Left lung (tissue), 10 donors: ENCODE data around the gene COL1A1. TPM values are rescaled to one million over a fixed set of nuclear protein-coding genes. Genes with fewer than 3 reads are reported as not detected.

Experiments used
- ATAC-seq: fragments of 200-7000 bp; cut with Tn5 transposase; one replicate; pipeline ENCODE4 v1.9.1; 2020; ENCODE audit warnings: moderate library complexity
- DNase-seq, 4 donors: peaks; one replicate each; pipeline ENCODE4 v3.0.0-alpha.2; 2013 to 2020
- H3K27ac ChIP-seq, 2 donors: fragments of 200-600 bp; sonication (generic) in 1 of 2; one replicate each; pipeline versions ENCODE4 v1.5.0 to v1.8.0; 2020 to 2021
- H3K27me3 ChIP-seq, 2 donors: fragments of 200-600 bp; sonication (generic) in 1 of 2; one replicate each; pipeline versions ENCODE4 v1.5.0 to v1.8.0; 2020 to 2021
- H3K36me3 ChIP-seq, 2 donors: fragments of 200-600 bp; sonication (generic) in 1 of 2; one replicate each; pipeline versions ENCODE4 v1.5.0 to v1.8.0; 2020 to 2021
- H3K4me1 ChIP-seq, 2 donors: fragments of 200-600 bp; one replicate each; pipeline ENCODE4 v1.8.0; 2021
- H3K4me3 ChIP-seq, 2 donors: fragments of 200-600 bp; sonication (generic) in 1 of 2; one replicate each; pipeline versions ENCODE4 v1.5.0 to v1.8.0; 2020 to 2021; ENCODE audit warnings: mild to moderate bottlenecking in 1 of 2
- H3K9me3 ChIP-seq, 2 donors: fragments of 200-600 bp; sonication (generic) in 1 of 2; one replicate each; pipeline versions ENCODE4 v1.5.0 to v1.8.0; 2020 to 2021
- CTCF ChIP-seq, 2 donors: fragments of 200-600 bp; sonication (generic) in 1 of 2; IDR thresholded peaks; one replicate each; pipeline versions ENCODE4 v1.5.0 to v1.8.0; 2021; ENCODE audit warnings: antibody characterized with exemption in 2 of 2
- intact Hi-C, 2 donors: fragments of 100-400 bp; cut with DNase I; formaldehyde crosslinking; loops; one replicate each; pipeline versions ENCODE4 v1.11.2 to v1.14.2; 2022
- polyA plus RNA-seq, 6 donors: library from polyadenylated mRNA; unstranded; fragments of 120-200 nt; gene quantifications; one replicate each; pipeline ENCODE4 v1.2.1, GENCODE V29; 2013; ENCODE audit not compliant: insufficient read length in 6 of 6
- total RNA-seq, 2 donors: library from RNA; stranded (reverse); fragmentation: NEBNext Ultra II Directional; extraction: Animal tissue kit (Norgen Biotek cat#: 25700); gene quantifications; one replicate each; pipeline ENCODE4 v1.2.1, GENCODE V29; 2021
- donor health status: DM: no; HTN: yes; CAD: no.
- donor health status: DM: no; HTN: no; CAD: no.

Gene COL1A1
- total and polyA plus RNA-seq, 8 donors: 421 to 4,830 (median 675) TPM

- intact Hi-C loops: no loop called here
- Histone ChIP-seq H3K36me3 (no peaks in the 10 kb centered on the region), H3K4me3 (no peak overlapping the region), H3K27ac (no peak overlapping the region), H3K4me1 (no peaks in the 10 kb centered on the region), H3K9me3 (no peaks in the 10 kb centered on the region), H3K27me3 (peaks cover 0 to 18% of the 10 kb centered on the region in 2 donors)
- ATAC-seq (no peak), DNase-seq (no peak)
- no peak for TF ChIP-seq CTCF (IDR thresholded peaks at IDR 0.05)
Measured at GRCh38 chr17:50240851-50241250, 39.4 kb upstream of the COL1A1 start.

GRCh38 chr17:50239937-50240336 is 38.5 kb upstream of the COL1A1 start:
- H3K9me3 ChIP-seq: no peaks in the 10 kb centered on the region
- intact Hi-C loops: no loop called here
- no peak overlapping the region for H3K4me3 ChIP-seq
- ATAC-seq (no peak), DNase-seq (no peak)
- TF ChIP-seq CTCF (IDR thresholded peaks at IDR 0.05): no peak
- no peak overlapping the region for H3K27ac ChIP-seq
- no peaks in the 10 kb centered on the region for H3K4me1 ChIP-seq
- H3K36me3 ChIP-seq: no peaks in the 10 kb centered on the region
- peaks cover 0 to 17% of the 10 kb centered on the region in 2 donors for H3K27me3 ChIP-seq

GRCh38 chr17:50238601-50239280 is 37.3 kb upstream of the COL1A1 start:
- DNase-seq: no peak
- intact Hi-C loops: no loop called here
- Histone ChIP-seq H3K9me3 (peaks cover 0 to 5% of the 10 kb centered on the region in 2 donors), H3K27ac (no peak overlapping the region), H3K4me1 (no peaks in the 10 kb centered on the region), H3K27me3 (peaks cover 0 to 24% of the 10 kb centered on the region in 2 donors), H3K36me3 (no peaks in the 10 kb centered on the region), H3K4me3 (no peak overlapping the region)
- no peak for TF ChIP-seq CTCF (IDR thresholded peaks at IDR 0.05)
- peak; percentile 68 for ATAC-seq

GRCh38 chr17:50237901-50238300 is 36.5 kb upstream of the COL1A1 start:
- Histone ChIP-seq H3K27ac (no peak overlapping the region), H3K9me3 (peaks cover 0 to 5% of the 10 kb centered on the region in 2 donors), H3K27me3 (peaks cover 0 to 24% of the 10 kb centered on the region in 2 donors), H3K4me1 (no peaks in the 10 kb centered on the region), H3K4me3 (no peak overlapping the region), H3K36me3 (no peaks in the 10 kb centered on the region)
- TF ChIP-seq CTCF (IDR thresholded peaks at IDR 0.05): no peak
- intact Hi-C loops: no loop called here
- ATAC-seq: no peak
- DNase-seq: no peak

- H3K27me3 ChIP-seq: peaks cover 0 to 24% of the 10 kb centered on the region in 2 donors
- H3K27ac ChIP-seq: no peak overlapping the region
- H3K9me3 ChIP-seq: peaks cover 0 to 5% of the 10 kb centered on the region in 2 donors
- no peak for TF ChIP-seq CTCF (IDR thresholded peaks at IDR 0.05)
- DNase-seq (no peak), ATAC-seq (no peak)
- intact Hi-C loops: no loop called here
- no peaks in the 10 kb centered on the region for H3K36me3 ChIP-seq
- H3K4me1 ChIP-seq: no peaks in the 10 kb centered on the region
- H3K4me3 ChIP-seq: no peak overlapping the region
Measured at GRCh38 chr17:50234581-50234980, 33.1 kb upstream of the COL1A1 start.
